ENCODE data around the gene APOB. TPM values are rescaled to one million over a fixed set of nuclear protein-coding genes. Genes with fewer than 3 reads are reported as not detected.

Gene APOB
- total RNA-seq, 1 donor from 2014 or later, result not detected

DNA sequence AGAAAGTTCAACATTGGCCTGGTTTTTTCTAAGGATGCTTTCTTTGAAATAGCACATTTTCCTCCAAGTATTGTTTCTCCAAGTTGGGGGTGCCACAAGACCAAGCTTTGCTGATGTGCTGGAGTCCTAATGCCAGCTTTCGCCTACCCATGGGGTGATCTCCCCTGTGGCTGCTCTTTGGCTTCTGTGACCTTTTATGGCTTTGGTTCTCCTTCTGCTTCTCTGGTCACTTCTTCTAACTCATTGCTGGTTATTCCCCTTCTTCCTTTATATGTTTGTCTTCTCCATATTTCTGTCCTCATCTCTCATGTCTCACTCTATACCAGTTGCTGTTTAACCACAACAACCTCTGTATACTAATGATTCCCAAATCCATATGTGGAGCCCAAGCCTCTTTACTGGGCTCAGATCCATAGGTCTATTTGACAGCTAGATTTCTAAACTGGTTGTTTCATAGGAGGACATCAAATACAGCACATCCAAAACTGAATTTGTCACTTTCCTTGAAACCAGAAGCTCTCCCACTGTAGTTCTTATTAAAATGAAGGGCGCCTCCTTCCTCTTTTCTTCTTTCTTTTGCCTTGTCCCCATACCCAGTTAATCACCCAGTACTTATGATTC lies 23.1 kb downstream of the APOB start:
- no peak overlapping the region for H3K27ac Mint-ChIP-seq
- ATAC-seq (ENCODE audit: low read depth), result no peak
- no peaks in the 10 kb centered on the region for H3K36me3 Mint-ChIP-seq (ENCODE audit: low read depth)
- H3K9me3 Mint-ChIP-seq, result peaks cover 2% of the 10 kb centered on the region
- CTCF ChIA-PET, result no interaction called here
- no peak for DNase-seq
- POLR2A ChIA-PET, result no interaction called here
- H3K4me3 Mint-ChIP-seq, result no peak overlapping the region
- H3K4me1 Mint-ChIP-seq, result no peaks in the 10 kb centered on the region
- peaks cover 8% of the 10 kb centered on the region for H3K27me3 Mint-ChIP-seq
- intact Hi-C loops (cut with micrococcal nuclease), result no loop called here
- TF ChIP-seq, protein P1, sequence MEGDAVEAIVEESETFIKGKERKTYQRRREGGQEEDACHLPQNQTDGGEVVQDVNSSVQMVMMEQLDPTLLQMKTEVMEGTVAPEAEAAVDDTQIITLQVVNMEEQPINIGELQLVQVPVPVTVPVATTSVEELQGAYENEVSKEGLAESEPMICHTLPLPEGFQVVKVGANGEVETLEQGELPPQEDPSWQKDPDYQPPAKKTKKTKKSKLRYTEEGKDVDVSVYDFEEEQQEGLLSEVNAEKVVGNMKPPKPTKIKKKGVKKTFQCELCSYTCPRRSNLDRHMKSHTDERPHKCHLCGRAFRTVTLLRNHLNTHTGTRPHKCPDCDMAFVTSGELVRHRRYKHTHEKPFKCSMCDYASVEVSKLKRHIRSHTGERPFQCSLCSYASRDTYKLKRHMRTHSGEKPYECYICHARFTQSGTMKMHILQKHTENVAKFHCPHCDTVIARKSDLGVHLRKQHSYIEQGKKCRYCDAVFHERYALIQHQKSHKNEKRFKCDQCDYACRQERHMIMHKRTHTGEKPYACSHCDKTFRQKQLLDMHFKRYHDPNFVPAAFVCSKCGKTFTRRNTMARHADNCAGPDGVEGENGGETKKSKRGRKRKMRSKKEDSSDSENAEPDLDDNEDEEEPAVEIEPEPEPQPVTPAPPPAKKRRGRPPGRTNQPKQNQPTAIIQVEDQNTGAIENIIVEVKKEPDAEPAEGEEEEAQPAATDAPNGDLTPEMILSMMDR (IDR thresholded peaks at IDR 0.05), result no peak

DNA sequence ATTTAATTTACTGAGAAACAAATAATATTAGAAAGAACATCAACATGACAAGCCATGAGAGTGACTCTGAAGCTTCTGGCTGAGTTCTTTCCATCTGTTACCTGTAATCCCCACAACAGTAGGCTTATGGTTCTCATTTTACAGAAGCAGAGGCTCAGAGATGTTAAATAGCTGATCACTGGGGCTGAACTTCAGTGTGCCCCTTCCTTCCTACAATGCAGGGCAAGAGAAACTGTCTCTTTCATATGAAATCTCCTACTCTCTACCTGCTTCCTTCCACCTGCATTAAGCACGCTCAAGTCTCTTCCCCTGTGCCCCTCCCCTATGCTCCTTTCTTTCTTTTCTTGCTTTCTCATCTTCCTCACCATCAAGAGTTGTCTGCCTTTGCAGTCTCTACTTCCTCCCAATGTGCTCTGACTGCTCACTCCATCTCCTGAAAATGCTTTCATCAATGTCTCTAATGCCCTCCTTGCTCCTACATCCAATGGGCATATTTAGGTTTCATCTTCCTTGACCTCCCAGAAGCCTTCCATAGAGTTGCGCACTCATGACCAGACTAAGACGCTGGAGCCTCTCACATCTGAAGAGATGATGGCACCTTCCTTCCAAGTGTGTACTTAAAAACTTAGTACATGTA lies 23.7 kb downstream of the APOB start:
- Mint-ChIP-seq H3K4me3 (no peak overlapping the region), H3K9me3 (peaks cover 2% of the 10 kb centered on the region), H3K27ac (no peak overlapping the region), H3K4me1 (no peaks in the 10 kb centered on the region), H3K36me3 (ENCODE audit: low read depth) (no peaks in the 10 kb centered on the region), H3K27me3 (peaks cover 4% of the 10 kb centered on the region)
- intact Hi-C loops (cut with micrococcal nuclease), result no loop called here
- ATAC-seq (ENCODE audit: low read depth), result no peak
- ChIA-PET CTCF (no interaction called here), POLR2A (no interaction called here)
- TF ChIP-seq, protein P1 (IDR thresholded peaks at IDR 0.05), result no peak
- DNase-seq, result no peak

DNA sequence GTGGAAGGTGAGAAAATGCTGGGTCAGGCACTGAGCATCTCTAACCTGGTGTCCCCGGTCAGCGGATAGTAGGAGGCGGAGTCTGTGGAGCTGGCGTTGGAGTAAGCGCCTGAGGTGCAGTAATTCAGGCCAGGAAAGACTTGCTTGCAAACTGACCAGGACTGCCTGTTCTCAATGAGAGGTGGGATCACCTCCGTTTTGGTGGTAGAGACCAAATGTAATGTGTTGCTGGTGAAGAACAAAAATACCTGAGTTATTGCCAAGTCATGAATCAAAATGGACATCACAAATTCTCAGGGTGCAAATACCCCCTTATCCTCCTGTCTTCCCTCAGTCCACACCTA lies 24.2 kb downstream of the APOB start:
- peaks cover 8% of the 10 kb centered on the region for H3K27me3 Mint-ChIP-seq
- no peak for ATAC-seq (ENCODE audit: low read depth)
- no peak overlapping the region for H3K4me3 Mint-ChIP-seq
- H3K27ac Mint-ChIP-seq, result no peak overlapping the region
- intact Hi-C loops (cut with micrococcal nuclease), result no loop called here
- peaks cover 2% of the 10 kb centered on the region for H3K9me3 Mint-ChIP-seq
- H3K36me3 Mint-ChIP-seq (ENCODE audit: low read depth), result no peaks in the 10 kb centered on the region
- DNase-seq, result no peak
- H3K4me1 Mint-ChIP-seq, result no peaks in the 10 kb centered on the region
- ChIA-PET POLR2A (no interaction called here), CTCF (no interaction called here)
- TF ChIP-seq, protein P1 (IDR thresholded peaks at IDR 0.05), result no peak

DNA sequence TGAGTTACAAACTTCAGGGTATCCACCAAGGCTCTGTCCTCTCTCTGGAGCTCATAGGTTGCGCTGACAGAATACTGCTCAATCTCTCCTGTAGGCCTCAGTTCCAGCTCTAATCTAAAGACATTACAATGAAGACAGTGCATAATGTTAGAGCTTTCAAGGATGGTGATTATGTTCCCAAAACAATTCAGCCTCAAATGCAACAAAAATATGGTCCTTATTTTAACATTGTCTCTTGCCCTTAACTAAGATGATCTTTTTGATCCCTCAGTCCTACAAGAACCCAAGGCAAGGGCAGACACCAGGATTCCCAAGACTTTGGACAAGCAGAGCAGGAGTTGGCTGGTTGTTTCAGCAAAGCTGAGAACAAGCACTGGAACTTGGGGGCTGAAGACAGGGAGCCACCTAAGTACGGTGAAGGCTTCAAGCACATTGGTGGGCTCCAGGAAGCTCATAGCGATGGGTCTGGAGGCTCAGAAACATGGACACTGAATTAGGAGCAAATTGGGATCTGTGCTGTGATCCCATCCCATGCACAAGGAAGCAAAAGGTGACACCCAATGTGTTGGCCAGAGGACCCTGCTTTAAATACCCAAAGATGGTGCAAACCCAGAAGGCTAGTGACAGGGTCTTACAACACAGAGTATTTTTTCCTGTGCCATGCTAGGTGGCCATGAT lies 24.7 kb downstream of the APOB start:
- POLR2A ChIA-PET, result no interaction called here
- Mint-ChIP-seq H3K4me1 (no peaks in the 10 kb centered on the region), H3K9me3 (peaks cover 2% of the 10 kb centered on the region), H3K4me3 (no peak overlapping the region), H3K27me3 (peaks cover 8% of the 10 kb centered on the region), H3K27ac (no peak overlapping the region), H3K36me3 (ENCODE audit: low read depth) (no peaks in the 10 kb centered on the region)
- TF ChIP-seq, protein P1 (IDR thresholded peaks at IDR 0.05), result no peak
- intact Hi-C loops (cut with micrococcal nuclease), result no loop called here
- no peak for ATAC-seq (ENCODE audit: low read depth)
- DNase-seq, result no peak
- CTCF ChIA-PET, result no interaction called here

DNA sequence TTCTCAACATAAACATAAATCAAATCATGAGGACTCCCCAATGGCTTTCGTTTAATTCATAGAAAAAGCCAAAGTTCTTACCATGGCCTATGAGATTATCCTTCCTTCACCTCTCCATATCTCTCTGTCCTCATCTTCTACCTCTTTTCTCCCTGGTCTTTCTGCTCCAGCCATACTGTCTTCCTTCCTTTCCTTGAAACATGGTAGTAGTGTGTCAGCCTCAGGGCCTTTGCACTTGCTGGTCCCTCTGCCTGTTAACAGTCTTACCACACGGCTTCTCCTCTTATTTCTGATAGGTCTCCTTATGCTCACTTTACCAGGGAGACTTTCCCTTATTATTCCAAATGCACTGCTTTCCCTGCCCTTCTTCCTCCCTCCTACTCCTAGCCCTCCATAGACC lies 25.6 kb downstream of the APOB start:
- no peak for DNase-seq
- TF ChIP-seq, protein P1 (IDR thresholded peaks at IDR 0.05), result no peak
- ChIA-PET CTCF (no interaction called here), POLR2A (no interaction called here)
- intact Hi-C loops (cut with micrococcal nuclease), result no loop called here
- Mint-ChIP-seq H3K27me3 (peaks cover 10% of the 10 kb centered on the region), H3K27ac (no peak overlapping the region), H3K9me3 (peaks cover 2% of the 10 kb centered on the region), H3K4me1 (no peaks in the 10 kb centered on the region), H3K4me3 (no peak overlapping the region), H3K36me3 (ENCODE audit: low read depth) (no peaks in the 10 kb centered on the region)
- ATAC-seq (ENCODE audit: low read depth), result no peak
